Measurements from ENCODE around the gene CD180.

Gene CD180

GRCh38 chr5:67196537-67197059 is at the start of gene CD180:
TSS of gene CD180 (minus strand) at chr5:67196799. CDS start at chr5:67196641, 158 bp downstream.
- Histone ChIP-seq H3K27me3 (replicated peaks; ENCODE audit: control insufficient read depth, insufficient read depth, low read length) (no peaks in the 10 kb centered on the region), H3K36me3 (ENCODE audit: control insufficient read depth, insufficient read depth, low read length) (no peaks in the 10 kb centered on the region), H3K4me3 (replicated peaks; ENCODE audit: low read depth, low read length) (peak within 1 kb of the TSS; percentile 31; the same call in 1 of the 2 replicates)
- TF ChIP-seq, protein P1, sequence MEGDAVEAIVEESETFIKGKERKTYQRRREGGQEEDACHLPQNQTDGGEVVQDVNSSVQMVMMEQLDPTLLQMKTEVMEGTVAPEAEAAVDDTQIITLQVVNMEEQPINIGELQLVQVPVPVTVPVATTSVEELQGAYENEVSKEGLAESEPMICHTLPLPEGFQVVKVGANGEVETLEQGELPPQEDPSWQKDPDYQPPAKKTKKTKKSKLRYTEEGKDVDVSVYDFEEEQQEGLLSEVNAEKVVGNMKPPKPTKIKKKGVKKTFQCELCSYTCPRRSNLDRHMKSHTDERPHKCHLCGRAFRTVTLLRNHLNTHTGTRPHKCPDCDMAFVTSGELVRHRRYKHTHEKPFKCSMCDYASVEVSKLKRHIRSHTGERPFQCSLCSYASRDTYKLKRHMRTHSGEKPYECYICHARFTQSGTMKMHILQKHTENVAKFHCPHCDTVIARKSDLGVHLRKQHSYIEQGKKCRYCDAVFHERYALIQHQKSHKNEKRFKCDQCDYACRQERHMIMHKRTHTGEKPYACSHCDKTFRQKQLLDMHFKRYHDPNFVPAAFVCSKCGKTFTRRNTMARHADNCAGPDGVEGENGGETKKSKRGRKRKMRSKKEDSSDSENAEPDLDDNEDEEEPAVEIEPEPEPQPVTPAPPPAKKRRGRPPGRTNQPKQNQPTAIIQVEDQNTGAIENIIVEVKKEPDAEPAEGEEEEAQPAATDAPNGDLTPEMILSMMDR (IDR thresholded peaks at IDR 0.05; ENCODE audit: insufficient read depth, low read length, poor library complexity, severe bottlenecking): no peak
- DNase-seq (ENCODE audit: extremely low read depth, insufficient read length): no peak

GRCh38 chr5:67246108-67246507 is 49.5 kb upstream of the CD180 start:
- no peaks in the 10 kb centered on the region for H3K27me3 ChIP-seq (replicated peaks; ENCODE audit: control insufficient read depth, insufficient read depth, low read length)
- TF ChIP-seq, protein P1 (IDR thresholded peaks at IDR 0.05; ENCODE audit: insufficient read depth, low read length, poor library complexity, severe bottlenecking): peak; percentile 51
- no peaks in the 10 kb centered on the region for H3K36me3 ChIP-seq (ENCODE audit: control insufficient read depth, insufficient read depth, low read length)
- no peak for DNase-seq (ENCODE audit: extremely low read depth, insufficient read length)
- H3K4me3 ChIP-seq (replicated peaks; ENCODE audit: low read depth, low read length): no peak overlapping the region

DNA sequence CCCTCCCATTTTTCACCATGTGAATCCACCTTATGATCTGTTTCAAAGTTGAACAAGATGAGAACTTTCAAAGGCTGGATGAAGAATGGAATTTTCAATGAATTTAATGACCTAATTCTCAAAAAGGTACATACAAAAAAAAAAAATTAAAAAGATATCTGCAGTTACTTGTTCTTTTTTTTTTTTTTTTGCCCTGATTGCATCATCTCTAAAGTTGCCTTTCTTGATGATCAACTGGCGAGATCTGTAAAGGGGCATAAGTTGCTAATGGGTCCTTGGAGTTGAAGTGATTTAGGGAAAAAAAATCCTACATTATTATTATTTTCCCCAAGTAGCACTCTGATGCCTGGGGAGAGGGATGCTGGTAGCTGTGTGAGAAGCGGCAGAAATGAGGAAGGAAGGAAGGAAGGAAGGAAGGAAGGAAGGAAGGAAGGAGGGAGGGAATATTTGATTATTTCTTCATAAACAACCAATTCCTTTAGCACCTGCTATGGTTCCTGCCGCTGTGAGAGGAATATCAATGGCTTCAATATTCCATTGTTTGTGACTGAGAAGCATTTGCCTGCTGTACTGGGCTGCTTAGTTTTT is 48.8 kb upstream of the CD180 start:
- no peak for DNase-seq (ENCODE audit: extremely low read depth, insufficient read length)
- no peak overlapping the region for H3K4me3 ChIP-seq (replicated peaks; ENCODE audit: low read depth, low read length)
- TF ChIP-seq, protein P1 (IDR thresholded peaks at IDR 0.05; ENCODE audit: insufficient read depth, low read length, poor library complexity, severe bottlenecking): no peak
- no peaks in the 10 kb centered on the region for H3K36me3 ChIP-seq (ENCODE audit: control insufficient read depth, insufficient read depth, low read length)
- H3K27me3 ChIP-seq (replicated peaks; ENCODE audit: control insufficient read depth, insufficient read depth, low read length): no peaks in the 10 kb centered on the region

DNA sequence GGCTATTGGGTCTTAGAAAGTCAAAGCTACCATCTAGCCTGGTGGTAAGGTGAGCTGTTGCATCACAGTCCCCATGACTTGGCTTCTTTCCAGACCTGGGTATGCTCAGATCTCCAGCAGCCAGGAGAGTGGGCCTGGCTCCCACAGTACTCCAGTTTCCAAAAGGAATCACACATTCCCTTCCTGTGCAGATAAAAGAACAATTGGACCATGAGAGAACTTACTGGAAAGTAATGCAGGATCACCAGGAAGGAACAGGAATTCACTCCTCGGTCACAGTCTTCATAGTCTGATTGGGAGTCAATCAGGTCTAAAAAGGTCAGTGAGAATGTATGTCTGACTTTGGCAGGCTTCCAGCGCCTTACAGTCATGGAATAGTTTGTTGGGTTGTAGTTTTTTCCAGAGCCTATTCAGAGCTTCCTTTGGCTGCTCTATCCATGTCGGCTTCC is 47.8 kb upstream of the CD180 start:
- DNase-seq (ENCODE audit: extremely low read depth, insufficient read length): no peak

DNA sequence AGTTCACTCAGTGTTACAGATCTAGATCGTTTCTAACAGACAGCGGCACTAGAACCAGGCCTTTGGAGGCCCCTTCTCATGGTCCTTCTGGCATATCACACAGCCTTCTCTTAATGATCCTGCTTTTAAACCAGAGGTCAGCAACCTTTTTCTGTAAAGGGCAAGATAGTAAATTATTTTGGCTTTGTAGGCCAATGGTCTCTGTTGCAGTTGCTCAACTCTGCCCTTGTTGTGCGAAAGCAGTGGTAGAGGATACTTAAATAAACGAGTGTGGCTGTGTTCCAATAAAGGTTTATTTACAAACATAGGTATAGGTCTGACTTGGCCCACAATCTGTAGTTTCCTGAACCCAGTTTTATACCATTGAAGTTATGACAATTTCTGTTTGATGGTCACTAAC is 47.3 kb upstream of the CD180 start:
- no peak for DNase-seq (ENCODE audit: extremely low read depth, insufficient read length)
- TF ChIP-seq, protein P1 (IDR thresholded peaks at IDR 0.05; ENCODE audit: insufficient read depth, low read length, poor library complexity, severe bottlenecking): no peak
- H3K27me3 ChIP-seq (replicated peaks; ENCODE audit: control insufficient read depth, insufficient read depth, low read length): no peaks in the 10 kb centered on the region
- H3K36me3 ChIP-seq (ENCODE audit: control insufficient read depth, insufficient read depth, low read length): no peaks in the 10 kb centered on the region
- no peak overlapping the region for H3K4me3 ChIP-seq (replicated peaks; ENCODE audit: low read depth, low read length)

More for the DNA sequence above, 47.8 kb upstream of the CD180 start:
- H3K36me3 ChIP-seq (ENCODE audit: control insufficient read depth, insufficient read depth, low read length): no peaks in the 10 kb centered on the region
- H3K4me3 ChIP-seq (replicated peaks; ENCODE audit: low read depth, low read length): no peak overlapping the region
- TF ChIP-seq, protein P1 (IDR thresholded peaks at IDR 0.05; ENCODE audit: insufficient read depth, low read length, poor library complexity, severe bottlenecking): no peak
- no peaks in the 10 kb centered on the region for H3K27me3 ChIP-seq (replicated peaks; ENCODE audit: control insufficient read depth, insufficient read depth, low read length)

Data from GM06990 (cell line).